ENCODE measurements around the gene DENND1A.

DNA sequence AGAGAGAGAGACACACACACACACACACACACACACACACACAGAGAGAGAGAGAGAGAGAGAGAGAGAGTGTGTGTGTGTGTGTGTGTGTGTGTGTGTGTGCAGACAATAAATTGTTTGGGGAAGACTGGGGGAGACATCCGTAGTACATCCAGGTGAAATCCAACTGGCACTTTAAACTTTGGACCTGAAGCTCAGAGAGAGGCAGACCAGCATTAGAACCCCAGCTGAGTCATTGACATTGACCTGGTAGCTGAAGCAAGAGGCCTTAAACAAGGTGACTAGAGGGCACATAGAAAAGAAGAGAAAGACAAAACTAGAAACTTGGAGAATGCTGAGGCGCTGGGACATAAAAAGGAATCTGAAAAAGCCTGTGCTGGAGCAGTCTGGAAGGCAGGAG is 322.4 kb downstream of the DENND1A start:
- TF ChIP-seq CHD4 (IDR thresholded peaks at IDR 0.05; ENCODE audit: borderline replicate concordance), result no peak
- no peak for TF ChIP-seq SMC3 (IDR thresholded peaks at IDR 0.05)
- TF ChIP-seq, protein P1, sequence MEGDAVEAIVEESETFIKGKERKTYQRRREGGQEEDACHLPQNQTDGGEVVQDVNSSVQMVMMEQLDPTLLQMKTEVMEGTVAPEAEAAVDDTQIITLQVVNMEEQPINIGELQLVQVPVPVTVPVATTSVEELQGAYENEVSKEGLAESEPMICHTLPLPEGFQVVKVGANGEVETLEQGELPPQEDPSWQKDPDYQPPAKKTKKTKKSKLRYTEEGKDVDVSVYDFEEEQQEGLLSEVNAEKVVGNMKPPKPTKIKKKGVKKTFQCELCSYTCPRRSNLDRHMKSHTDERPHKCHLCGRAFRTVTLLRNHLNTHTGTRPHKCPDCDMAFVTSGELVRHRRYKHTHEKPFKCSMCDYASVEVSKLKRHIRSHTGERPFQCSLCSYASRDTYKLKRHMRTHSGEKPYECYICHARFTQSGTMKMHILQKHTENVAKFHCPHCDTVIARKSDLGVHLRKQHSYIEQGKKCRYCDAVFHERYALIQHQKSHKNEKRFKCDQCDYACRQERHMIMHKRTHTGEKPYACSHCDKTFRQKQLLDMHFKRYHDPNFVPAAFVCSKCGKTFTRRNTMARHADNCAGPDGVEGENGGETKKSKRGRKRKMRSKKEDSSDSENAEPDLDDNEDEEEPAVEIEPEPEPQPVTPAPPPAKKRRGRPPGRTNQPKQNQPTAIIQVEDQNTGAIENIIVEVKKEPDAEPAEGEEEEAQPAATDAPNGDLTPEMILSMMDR (IDR thresholded peaks at IDR 0.05), result no peak
- TF ChIP-seq JUNB (IDR thresholded peaks at IDR 0.05), result no peak
- TF ChIP-seq CHD2 (IDR thresholded peaks at IDR 0.05; ENCODE audit: low read length, partially characterized antibody), result no peak
- no peak for TF ChIP-seq FOSL2 (IDR thresholded peaks at IDR 0.05)
- no peak for TF ChIP-seq FOSL2 (CRISPR knock-in tag; IDR thresholded peaks at IDR 0.05)
- TF ChIP-seq MAFK (IDR thresholded peaks at IDR 0.05; ENCODE audit: partially characterized antibody), result no peak
- TF ChIP-seq, protein P2, sequence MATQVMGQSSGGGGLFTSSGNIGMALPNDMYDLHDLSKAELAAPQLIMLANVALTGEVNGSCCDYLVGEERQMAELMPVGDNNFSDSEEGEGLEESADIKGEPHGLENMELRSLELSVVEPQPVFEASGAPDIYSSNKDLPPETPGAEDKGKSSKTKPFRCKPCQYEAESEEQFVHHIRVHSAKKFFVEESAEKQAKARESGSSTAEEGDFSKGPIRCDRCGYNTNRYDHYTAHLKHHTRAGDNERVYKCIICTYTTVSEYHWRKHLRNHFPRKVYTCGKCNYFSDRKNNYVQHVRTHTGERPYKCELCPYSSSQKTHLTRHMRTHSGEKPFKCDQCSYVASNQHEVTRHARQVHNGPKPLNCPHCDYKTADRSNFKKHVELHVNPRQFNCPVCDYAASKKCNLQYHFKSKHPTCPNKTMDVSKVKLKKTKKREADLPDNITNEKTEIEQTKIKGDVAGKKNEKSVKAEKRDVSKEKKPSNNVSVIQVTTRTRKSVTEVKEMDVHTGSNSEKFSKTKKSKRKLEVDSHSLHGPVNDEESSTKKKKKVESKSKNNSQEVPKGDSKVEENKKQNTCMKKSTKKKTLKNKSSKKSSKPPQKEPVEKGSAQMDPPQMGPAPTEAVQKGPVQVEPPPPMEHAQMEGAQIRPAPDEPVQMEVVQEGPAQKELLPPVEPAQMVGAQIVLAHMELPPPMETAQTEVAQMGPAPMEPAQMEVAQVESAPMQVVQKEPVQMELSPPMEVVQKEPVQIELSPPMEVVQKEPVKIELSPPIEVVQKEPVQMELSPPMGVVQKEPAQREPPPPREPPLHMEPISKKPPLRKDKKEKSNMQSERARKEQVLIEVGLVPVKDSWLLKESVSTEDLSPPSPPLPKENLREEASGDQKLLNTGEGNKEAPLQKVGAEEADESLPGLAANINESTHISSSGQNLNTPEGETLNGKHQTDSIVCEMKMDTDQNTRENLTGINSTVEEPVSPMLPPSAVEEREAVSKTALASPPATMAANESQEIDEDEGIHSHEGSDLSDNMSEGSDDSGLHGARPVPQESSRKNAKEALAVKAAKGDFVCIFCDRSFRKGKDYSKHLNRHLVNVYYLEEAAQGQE (IDR thresholded peaks at IDR 0.05), result no peak
